ENCODE data around the gene TLE4.

GRCh38 chr9:79638806-79639205 is 67.0 kb downstream of the TLE4 start:
- TF ChIP-seq POLR2A (IDR thresholded peaks at IDR 0.05; ENCODE audit: low read length) = no peak
- TF ChIP-seq GATA1 (IDR thresholded peaks at IDR 0.05; ENCODE audit: low read depth, low read length) = no peak

Measured in erythroblast (primary cell).